Measurements from ENCODE around the gene FBLN5.
A peak's percentile ranks its signal among the peaks of the same experiment; 100 is the strongest.

Gene FBLN5

GRCh38 chr14:91975763-91976162 is 28.3 kb upstream of the FBLN5 start:
- Histone ChIP-seq H3K27me3 (ENCODE audit: control insufficient read depth, low read length) (no peaks in the 10 kb centered on the region), H3K79me2 (ENCODE audit: control insufficient read depth, low read length) (no peaks in the 10 kb centered on the region), H3K36me3 (ENCODE audit: control insufficient read depth, low read length) (peaks cover 47% of the 10 kb centered on the region), H3K4me3 (ENCODE audit: low read length) (no peak overlapping the region), H3K9me3 (ENCODE audit: control insufficient read depth, insufficient read depth, low read length) (no peaks in the 10 kb centered on the region), H3K9me2 (replicated peaks; ENCODE audit: control insufficient read depth, low read length) (no peaks in the 10 kb centered on the region), H3K27ac (ENCODE audit: low read depth, low read length) (no peak overlapping the region), H3F3A (ENCODE audit: control insufficient read depth, insufficient read depth) (no peaks in the 10 kb centered on the region), H3K4me1 (ENCODE audit: control insufficient read depth, low read length) (no peaks in the 10 kb centered on the region), H3K4me2 (ENCODE audit: low read length) (no peak overlapping the region), H4K20me1 (ENCODE audit: control insufficient read depth, insufficient read depth, low read depth, low read length) (no peaks in the 10 kb centered on the region)
- no peak for TF ChIP-seq CTCF (IDR thresholded peaks at IDR 0.05; ENCODE audit: low read depth, low read length, poor library complexity, severe bottlenecking)
- no peak for TF ChIP-seq EZH2phosphoT487 (IDR thresholded peaks at IDR 0.05; ENCODE audit: borderline replicate concordance, low read length)

GRCh38 chr14:91971188-91971778 is 23.8 kb upstream of the FBLN5 start:
- H3K27me3 ChIP-seq (ENCODE audit: control insufficient read depth, low read length) = no peaks in the 10 kb centered on the region

GRCh38 chr14:91968280-91968679 is 20.8 kb upstream of the FBLN5 start:
- TF ChIP-seq EZH2phosphoT487 (IDR thresholded peaks at IDR 0.05; ENCODE audit: borderline replicate concordance, low read length) = no peak
- no peak for TF ChIP-seq CTCF (IDR thresholded peaks at IDR 0.05; ENCODE audit: low read depth, low read length, poor library complexity, severe bottlenecking)
- Histone ChIP-seq H3K4me1 (ENCODE audit: control insufficient read depth, low read length) (peaks cover 22% of the 10 kb centered on the region), H3K4me3 (ENCODE audit: low read length) (peak overlapping the region; percentile 14; the same call in 1 of the 2 replicates), H3K79me2 (ENCODE audit: control insufficient read depth, low read length) (no peaks in the 10 kb centered on the region), H3F3A (ENCODE audit: control insufficient read depth, insufficient read depth) (0 out of 2 replicates have a peak, but pooled peaks cover 3% of the 10 kb centered on the region), H3K4me2 (ENCODE audit: low read length) (peak overlapping the region; percentile 40), H3K36me3 (ENCODE audit: control insufficient read depth, low read length) (peaks cover 41% of the 10 kb centered on the region), H3K27ac (ENCODE audit: low read depth, low read length) (peak overlapping the region; percentile 54), H4K20me1 (ENCODE audit: control insufficient read depth, insufficient read depth, low read depth, low read length) (no peaks in the 10 kb centered on the region), H3K27me3 (ENCODE audit: control insufficient read depth, low read length) (no peaks in the 10 kb centered on the region), H3K9me2 (replicated peaks; ENCODE audit: control insufficient read depth, low read length) (no peaks in the 10 kb centered on the region), H3K9me3 (ENCODE audit: control insufficient read depth, insufficient read depth, low read length) (no peaks in the 10 kb centered on the region)

More at GRCh38 chr14:91971188-91971778, 23.8 kb upstream of the FBLN5 start:
- Histone ChIP-seq H3K27ac (ENCODE audit: low read depth, low read length) (no peak overlapping the region), H4K20me1 (ENCODE audit: control insufficient read depth, insufficient read depth, low read depth, low read length) (no peaks in the 10 kb centered on the region), H3K79me2 (ENCODE audit: control insufficient read depth, low read length) (no peaks in the 10 kb centered on the region), H3F3A (ENCODE audit: control insufficient read depth, insufficient read depth) (0 out of 2 replicates have a peak, but pooled peaks cover 3% of the 10 kb centered on the region), H3K4me3 (ENCODE audit: low read length) (no peak overlapping the region), H3K4me2 (ENCODE audit: low read length) (no peak overlapping the region), H3K9me3 (ENCODE audit: control insufficient read depth, insufficient read depth, low read length) (no peaks in the 10 kb centered on the region), H3K9me2 (replicated peaks; ENCODE audit: control insufficient read depth, low read length) (no peaks in the 10 kb centered on the region), H3K36me3 (ENCODE audit: control insufficient read depth, low read length) (peaks cover 61% of the 10 kb centered on the region), H3K4me1 (ENCODE audit: control insufficient read depth, low read length) (peaks cover 22% of the 10 kb centered on the region)
- TF ChIP-seq EZH2phosphoT487 (IDR thresholded peaks at IDR 0.05; ENCODE audit: borderline replicate concordance, low read length) = no peak
- no peak for TF ChIP-seq CTCF (IDR thresholded peaks at IDR 0.05; ENCODE audit: low read depth, low read length, poor library complexity, severe bottlenecking)
